Measurements from ENCODE around the gene TRPM5. TPM values are rescaled to one million over a fixed set of nuclear protein-coding genes. Genes with fewer than 3 reads are reported as not detected.

The TRPM5 gene
- total and polyA plus RNA-seq, 2 experiments from 2014 or later: not detected

DNA sequence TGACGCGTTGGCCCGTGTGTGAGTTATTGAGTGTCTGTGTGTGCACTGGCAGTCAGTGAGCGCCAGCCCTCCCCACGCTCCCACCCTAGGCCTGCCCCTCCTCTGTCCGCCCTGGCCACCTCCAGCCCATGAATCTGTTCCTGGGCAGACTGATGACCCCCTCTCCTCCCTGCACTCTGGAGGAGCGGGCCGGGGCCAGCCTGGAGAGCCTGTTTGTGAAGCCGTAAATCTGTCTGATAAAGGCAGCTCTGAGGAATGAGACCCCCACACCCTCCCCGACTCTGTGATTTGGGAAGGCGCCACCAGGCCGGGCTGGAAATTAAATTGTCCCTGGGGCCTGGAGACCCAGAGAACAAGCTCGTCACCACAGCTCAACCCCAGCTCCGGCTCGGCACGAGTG, 35.2 kb downstream of the TRPM5 start:
- no peaks in the 10 kb centered on the region for H3F3A ChIP-seq (replicated peaks; ENCODE audit: low read depth)
- DNase-seq (ENCODE audit: low spot score) (no peak), ATAC-seq (no peak)
- Mint-ChIP-seq H3K36me3 (ENCODE audit: low read depth) (no peaks in the 10 kb centered on the region), H3K4me1 (no peaks in the 10 kb centered on the region), H3K27me3 (ENCODE audit: insufficient read depth, low read depth, poor library complexity) (peaks cover 10% of the 10 kb centered on the region), H3K4me3 (no peak overlapping the region), H3K27ac (no peak overlapping the region), H3K9me3 (no peaks in the 10 kb centered on the region)
- no peaks in the 10 kb centered on the region for H3K4me1 ChIP-seq (ENCODE audit: insufficient read depth)
- H2AFZ ChIP-seq: no peak overlapping the region
- H3K9me2 ChIP-seq (ENCODE audit: insufficient read depth): no peaks in the 10 kb centered on the region
- no peaks in the 10 kb centered on the region for H4K20me1 ChIP-seq (replicated peaks; ENCODE audit: insufficient read depth)
- no peaks in the 10 kb centered on the region for H3K27me3 ChIP-seq (ENCODE audit: insufficient read depth)
- no peak overlapping the region for H3K27ac ChIP-seq (ENCODE audit: low read depth)
- TF ChIP-seq, protein P1, sequence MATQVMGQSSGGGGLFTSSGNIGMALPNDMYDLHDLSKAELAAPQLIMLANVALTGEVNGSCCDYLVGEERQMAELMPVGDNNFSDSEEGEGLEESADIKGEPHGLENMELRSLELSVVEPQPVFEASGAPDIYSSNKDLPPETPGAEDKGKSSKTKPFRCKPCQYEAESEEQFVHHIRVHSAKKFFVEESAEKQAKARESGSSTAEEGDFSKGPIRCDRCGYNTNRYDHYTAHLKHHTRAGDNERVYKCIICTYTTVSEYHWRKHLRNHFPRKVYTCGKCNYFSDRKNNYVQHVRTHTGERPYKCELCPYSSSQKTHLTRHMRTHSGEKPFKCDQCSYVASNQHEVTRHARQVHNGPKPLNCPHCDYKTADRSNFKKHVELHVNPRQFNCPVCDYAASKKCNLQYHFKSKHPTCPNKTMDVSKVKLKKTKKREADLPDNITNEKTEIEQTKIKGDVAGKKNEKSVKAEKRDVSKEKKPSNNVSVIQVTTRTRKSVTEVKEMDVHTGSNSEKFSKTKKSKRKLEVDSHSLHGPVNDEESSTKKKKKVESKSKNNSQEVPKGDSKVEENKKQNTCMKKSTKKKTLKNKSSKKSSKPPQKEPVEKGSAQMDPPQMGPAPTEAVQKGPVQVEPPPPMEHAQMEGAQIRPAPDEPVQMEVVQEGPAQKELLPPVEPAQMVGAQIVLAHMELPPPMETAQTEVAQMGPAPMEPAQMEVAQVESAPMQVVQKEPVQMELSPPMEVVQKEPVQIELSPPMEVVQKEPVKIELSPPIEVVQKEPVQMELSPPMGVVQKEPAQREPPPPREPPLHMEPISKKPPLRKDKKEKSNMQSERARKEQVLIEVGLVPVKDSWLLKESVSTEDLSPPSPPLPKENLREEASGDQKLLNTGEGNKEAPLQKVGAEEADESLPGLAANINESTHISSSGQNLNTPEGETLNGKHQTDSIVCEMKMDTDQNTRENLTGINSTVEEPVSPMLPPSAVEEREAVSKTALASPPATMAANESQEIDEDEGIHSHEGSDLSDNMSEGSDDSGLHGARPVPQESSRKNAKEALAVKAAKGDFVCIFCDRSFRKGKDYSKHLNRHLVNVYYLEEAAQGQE (IDR thresholded peaks at IDR 0.05; ENCODE audit: unreplicated experiment): no peak
- TF ChIP-seq JUNB (IDR thresholded peaks at IDR 0.05; ENCODE audit: unreplicated experiment) (no peak), ZNF331 (CRISPR knock-in tag; IDR thresholded peaks at IDR 0.05; ENCODE audit: low read depth) (no peak), POLR2AphosphoS5 (IDR thresholded peaks at IDR 0.05; ENCODE audit: low read depth) (no peak), EZH2phosphoT487 (IDR thresholded peaks at IDR 0.05; ENCODE audit: unreplicated experiment) (no peak), CREB1 (CRISPR knock-in tag; IDR thresholded peaks at IDR 0.05; ENCODE audit: low read depth) (no peak), STAT1 (IDR thresholded peaks at IDR 0.05; ENCODE audit: unreplicated experiment) (no peak), EZH2 (IDR thresholded peaks at IDR 0.05; ENCODE audit: low read depth, unreplicated experiment) (no peak), NANOG (IDR thresholded peaks at IDR 0.05; ENCODE audit: borderline replicate concordance) (no peak), ZNF114 (CRISPR knock-in tag; IDR thresholded peaks at IDR 0.05) (no peak)
- TF ChIP-seq, protein P2, sequence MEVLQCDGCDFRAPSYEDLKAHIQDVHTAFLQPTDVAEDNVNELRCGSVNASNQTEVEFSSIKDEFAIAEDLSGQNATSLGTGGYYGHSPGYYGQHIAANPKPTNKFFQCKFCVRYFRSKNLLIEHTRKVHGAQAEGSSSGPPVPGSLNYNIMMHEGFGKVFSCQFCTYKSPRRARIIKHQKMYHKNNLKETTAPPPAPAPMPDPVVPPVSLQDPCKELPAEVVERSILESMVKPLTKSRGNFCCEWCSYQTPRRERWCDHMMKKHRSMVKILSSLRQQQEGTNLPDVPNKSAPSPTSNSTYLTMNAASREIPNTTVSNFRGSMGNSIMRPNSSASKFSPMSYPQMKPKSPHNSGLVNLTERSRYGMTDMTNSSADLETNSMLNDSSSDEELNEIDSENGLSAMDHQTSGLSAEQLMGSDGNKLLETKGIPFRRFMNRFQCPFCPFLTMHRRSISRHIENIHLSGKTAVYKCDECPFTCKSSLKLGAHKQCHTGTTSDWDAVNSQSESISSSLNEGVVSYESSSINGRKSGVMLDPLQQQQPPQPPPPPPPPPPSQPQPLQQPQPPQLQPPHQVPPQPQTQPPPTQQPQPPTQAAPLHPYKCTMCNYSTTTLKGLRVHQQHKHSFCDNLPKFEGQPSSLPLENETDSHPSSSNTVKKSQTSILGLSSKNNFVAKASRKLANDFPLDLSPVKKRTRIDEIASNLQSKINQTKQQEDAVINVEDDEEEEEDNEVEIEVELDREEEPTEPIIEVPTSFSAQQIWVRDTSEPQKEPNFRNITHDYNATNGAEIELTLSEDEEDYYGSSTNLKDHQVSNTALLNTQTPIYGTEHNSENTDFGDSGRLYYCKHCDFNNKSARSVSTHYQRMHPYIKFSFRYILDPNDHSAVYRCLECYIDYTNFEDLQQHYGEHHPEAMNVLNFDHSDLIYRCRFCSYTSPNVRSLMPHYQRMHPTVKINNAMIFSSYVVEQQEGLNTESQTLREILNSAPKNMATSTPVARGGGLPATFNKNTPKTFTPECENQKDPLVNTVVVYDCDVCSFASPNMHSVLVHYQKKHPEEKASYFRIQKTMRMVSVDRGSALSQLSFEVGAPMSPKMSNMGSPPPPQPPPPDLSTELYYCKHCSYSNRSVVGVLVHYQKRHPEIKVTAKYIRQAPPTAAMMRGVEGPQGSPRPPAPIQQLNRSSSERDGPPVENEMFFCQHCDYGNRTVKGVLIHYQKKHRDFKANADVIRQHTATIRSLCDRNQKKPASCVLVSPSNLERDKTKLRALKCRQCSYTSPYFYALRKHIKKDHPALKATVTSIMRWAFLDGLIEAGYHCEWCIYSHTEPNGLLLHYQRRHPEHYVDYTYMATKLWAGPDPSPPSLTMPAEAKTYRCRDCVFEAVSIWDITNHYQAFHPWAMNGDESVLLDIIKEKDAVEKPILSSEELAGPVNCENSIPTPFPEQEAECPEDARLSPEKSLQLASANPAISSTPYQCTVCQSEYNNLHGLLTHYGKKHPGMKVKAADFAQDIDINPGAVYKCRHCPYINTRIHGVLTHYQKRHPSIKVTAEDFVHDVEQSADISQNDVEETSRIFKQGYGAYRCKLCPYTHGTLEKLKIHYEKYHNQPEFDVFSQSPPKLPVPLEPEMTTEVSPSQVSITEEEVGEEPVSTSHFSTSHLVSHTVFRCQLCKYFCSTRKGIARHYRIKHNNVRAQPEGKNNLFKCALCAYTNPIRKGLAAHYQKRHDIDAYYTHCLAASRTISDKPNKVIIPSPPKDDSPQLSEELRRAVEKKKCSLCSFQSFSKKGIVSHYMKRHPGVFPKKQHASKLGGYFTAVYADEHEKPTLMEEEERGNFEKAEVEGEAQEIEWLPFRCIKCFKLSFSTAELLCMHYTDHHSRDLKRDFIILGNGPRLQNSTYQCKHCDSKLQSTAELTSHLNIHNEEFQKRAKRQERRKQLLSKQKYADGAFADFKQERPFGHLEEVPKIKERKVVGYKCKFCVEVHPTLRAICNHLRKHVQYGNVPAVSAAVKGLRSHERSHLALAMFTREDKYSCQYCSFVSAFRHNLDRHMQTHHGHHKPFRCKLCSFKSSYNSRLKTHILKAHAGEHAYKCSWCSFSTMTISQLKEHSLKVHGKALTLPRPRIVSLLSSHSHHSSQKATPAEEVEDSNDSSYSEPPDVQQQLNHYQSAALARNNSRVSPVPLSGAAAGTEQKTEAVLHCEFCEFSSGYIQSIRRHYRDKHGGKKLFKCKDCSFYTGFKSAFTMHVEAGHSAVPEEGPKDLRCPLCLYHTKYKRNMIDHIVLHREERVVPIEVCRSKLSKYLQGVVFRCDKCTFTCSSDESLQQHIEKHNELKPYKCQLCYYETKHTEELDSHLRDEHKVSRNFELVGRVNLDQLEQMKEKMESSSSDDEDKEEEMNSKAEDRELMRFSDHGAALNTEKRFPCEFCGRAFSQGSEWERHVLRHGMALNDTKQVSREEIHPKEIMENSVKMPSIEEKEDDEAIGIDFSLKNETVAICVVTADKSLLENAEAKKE (CRISPR knock-in tag; IDR thresholded peaks at IDR 0.05): no peak
- TF ChIP-seq, protein P3, sequence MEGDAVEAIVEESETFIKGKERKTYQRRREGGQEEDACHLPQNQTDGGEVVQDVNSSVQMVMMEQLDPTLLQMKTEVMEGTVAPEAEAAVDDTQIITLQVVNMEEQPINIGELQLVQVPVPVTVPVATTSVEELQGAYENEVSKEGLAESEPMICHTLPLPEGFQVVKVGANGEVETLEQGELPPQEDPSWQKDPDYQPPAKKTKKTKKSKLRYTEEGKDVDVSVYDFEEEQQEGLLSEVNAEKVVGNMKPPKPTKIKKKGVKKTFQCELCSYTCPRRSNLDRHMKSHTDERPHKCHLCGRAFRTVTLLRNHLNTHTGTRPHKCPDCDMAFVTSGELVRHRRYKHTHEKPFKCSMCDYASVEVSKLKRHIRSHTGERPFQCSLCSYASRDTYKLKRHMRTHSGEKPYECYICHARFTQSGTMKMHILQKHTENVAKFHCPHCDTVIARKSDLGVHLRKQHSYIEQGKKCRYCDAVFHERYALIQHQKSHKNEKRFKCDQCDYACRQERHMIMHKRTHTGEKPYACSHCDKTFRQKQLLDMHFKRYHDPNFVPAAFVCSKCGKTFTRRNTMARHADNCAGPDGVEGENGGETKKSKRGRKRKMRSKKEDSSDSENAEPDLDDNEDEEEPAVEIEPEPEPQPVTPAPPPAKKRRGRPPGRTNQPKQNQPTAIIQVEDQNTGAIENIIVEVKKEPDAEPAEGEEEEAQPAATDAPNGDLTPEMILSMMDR (conservative IDR thresholded peaks at IDR 0.05; ENCODE audit: low read depth in 2 of 2): no peak
- TF ChIP-seq, protein P4, sequence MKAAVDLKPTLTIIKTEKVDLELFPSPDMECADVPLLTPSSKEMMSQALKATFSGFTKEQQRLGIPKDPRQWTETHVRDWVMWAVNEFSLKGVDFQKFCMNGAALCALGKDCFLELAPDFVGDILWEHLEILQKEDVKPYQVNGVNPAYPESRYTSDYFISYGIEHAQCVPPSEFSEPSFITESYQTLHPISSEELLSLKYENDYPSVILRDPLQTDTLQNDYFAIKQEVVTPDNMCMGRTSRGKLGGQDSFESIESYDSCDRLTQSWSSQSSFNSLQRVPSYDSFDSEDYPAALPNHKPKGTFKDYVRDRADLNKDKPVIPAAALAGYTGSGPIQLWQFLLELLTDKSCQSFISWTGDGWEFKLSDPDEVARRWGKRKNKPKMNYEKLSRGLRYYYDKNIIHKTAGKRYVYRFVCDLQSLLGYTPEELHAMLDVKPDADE (IDR thresholded peaks at IDR 0.05): no peak
- H3K4me3 ChIP-seq: no peak overlapping the region
- H3K79me2 ChIP-seq (replicated peaks; ENCODE audit: insufficient read depth): no peaks in the 10 kb centered on the region
- H3K36me3 ChIP-seq (ENCODE audit: insufficient read depth): no peaks in the 10 kb centered on the region
- H3K4me2 ChIP-seq: no peak overlapping the region

All from GM23338 (cell line).